Cardiac atrium fibroblast (primary cell): ENCODE data around the gene SHLD2. TPM values are rescaled to one million over a fixed set of nuclear protein-coding genes. Genes with fewer than 3 reads are reported as not detected.

Experiments used
- total RNA-seq: library from RNA; depleted of rRNA; stranded (reverse); fragments of >200 nt; gene quantifications from 2 replicates; pipeline ENCODE4 v1.2.3, GENCODE V29; 2015

The SHLD2 gene
- 23.6 and 29.6 TPM in 2 replicates for total RNA-seq

GRCh38 chr10:87094373-87095235 lies at the start of gene SHLD2, which contains the start of gene GLUD1:
SHLD2 (plus strand) TSS chr10:87095206; CDS start chr10:87151355, 56,149 bp downstream.
GLUD1 (minus strand) TSS chr10:87094843; CDS start chr10:87094769, 74 bp downstream.

GRCh38 chr10:87225148-87225547 lies 130.1 kb downstream of the SHLD2 start, which contains the start of gene NUTM2A:
NUTM2A (plus strand) TSS chr10:87225448; CDS start chr10:87225831, 383 bp downstream.

Other genes starting within 250 kb of the SHLD2 start
- gene MMRN2, start 137.6 kb upstream of the SHLD2 start, total RNA-seq = 6.1 and 6.8 TPM in 2 replicates
- 5.3 and 11.4 TPM in 2 replicates for gene SNCG, start 136.6 kb upstream of the SHLD2 start, total RNA-seq
- 10.7 and 13.5 TPM in 2 replicates for gene ADIRF, start 126.7 kb upstream of the SHLD2 start, total RNA-seq
- gene FAM25A, start 74.9 kb upstream of the SHLD2 start, total RNA-seq = not detected in 2 replicates
- gene GLUD1, start 363 bp upstream of the SHLD2 start, total RNA-seq = 131 and 139 TPM in 2 replicates
- gene NUTM2A, start 130.2 kb downstream of the SHLD2 start, total RNA-seq = 0.32 TPM in 1 of 2 replicates, not detected in the other